GM18507 (cell line): ENCODE data around the gene FERD3L.

Experiments used
- DNase-seq: peaks from one replicate; pipeline ENCODE4 v3.0.0; 2011; ENCODE audit warnings: low read depth; ENCODE audit not compliant: insufficient read length; ENCODE audit errors: extremely low spot score
- FAIRE-seq: peaks from 2 replicates; lab custom pipeline; 2011; peaks lifted over from hg19 to GRCh38; lab: Jason Lieb, UNC

Gene FERD3L

DNA sequence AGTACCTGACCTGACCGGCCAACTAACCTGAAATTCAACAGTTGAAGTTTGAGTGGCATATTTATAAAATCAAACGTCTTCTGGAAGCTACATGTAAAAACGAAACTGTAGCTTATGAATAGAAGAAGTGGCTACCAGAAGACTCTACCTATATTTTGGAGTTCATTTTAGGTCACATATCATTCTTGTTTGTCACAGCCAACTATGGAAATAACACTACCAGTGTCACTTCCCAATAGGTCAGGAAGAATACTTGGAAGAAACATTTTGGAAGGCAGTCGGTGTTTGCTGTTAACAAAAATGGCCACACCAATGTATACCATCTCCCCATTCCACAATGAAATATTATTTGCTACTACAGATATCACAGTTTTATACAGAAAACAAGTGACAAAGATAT is 40.4 kb downstream of the FERD3L start:
- FAIRE-seq (no peak), DNase-seq (no peak)

DNA sequence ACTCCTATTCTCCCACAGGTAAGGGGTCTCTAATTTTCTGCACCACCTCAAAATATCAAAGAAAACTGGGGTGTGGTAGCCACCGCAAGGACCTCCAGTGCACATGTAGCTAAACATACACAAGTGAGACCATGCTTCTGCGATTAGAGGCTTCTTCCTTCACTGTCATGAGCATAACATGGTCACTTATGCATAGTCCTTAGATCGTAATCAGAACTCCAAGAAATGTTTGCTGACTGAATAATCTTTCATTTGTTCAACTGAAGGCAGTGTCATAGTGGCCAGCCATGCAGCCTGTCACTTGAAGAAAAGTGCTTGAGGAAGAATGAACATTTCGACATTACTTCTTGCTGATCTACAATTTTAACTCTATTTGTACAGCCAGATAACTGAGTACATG is 42.3 kb downstream of the FERD3L start:
- FAIRE-seq (no peak), DNase-seq (no peak)

DNA sequence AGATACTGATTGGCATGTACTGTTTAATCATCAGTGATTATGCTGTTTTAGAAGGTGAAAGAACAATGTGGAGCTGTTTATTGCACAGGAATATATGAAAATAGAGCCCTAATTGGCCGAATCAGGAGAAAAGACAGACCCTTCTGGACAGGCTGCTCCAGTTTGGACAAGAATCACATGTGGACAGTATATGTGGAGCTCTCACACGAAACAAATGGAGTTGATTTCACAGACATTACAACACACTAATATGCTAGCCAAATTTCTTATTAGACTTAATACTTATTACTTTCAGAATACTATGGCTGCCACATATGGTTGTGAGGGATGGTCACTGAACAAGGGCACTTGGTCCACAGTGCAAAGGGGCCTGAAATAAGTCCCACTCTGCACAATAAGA is 43.3 kb downstream of the FERD3L start:
- DNase-seq (no peak), FAIRE-seq (no peak)

DNA sequence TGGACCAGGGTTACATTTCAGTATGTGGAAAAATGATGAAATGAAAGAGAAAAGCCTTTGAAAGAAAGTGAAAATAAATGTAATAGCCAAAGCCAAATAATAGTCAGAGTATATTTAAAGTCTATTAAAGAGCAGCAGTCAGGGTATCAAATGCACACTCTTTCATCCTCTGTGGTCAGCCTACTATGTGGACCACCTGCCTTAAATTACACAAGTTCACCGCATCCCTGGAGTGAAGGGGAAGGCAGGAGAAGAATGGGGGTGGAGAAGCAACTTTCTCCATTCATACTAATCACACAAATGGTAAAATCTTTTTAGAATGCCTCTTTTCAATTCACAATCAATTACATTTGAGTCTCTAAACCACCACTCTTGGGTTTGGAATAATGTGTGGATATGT is 43.7 kb downstream of the FERD3L start:
- FAIRE-seq (no peak), DNase-seq (no peak)

DNA sequence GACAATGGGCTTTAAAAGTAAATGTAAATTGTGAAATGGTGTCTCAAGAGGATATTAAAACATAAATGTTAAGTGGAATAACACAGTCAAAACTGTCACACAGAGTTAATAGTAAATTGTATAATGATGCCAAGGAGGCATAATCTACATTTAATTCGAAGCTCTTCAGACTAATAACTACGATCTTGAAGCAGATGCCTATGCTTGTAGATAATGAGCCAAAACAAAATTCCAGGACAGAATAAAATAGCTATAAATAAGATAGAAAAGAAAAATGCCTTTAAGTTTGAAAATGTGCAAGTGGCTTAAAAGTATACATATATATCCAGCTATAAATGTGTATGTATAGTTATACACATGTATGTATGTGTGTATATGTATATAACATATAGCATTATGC is 45.3 kb downstream of the FERD3L start:
- FAIRE-seq (no peak), DNase-seq (no peak)

DNA sequence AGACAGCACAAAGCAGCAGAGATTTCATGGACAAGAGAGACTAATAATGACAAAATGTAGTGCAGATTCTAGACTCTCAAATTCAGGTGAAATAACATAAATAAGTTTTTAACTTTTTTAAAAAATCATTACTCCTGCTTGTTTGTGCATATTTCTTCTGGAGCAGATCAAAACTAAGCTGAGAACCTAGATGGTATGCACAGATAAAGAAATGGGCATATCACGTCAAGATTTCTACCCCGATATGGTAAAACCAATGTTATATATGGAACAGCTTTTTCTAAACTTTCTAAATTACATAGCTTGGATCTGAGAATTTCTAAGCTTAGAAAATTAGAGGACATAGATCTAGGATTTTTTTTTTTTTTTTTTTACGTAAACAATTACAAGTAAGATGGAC is 46.0 kb downstream of the FERD3L start:
- DNase-seq (no peak), FAIRE-seq (no peak)

DNA sequence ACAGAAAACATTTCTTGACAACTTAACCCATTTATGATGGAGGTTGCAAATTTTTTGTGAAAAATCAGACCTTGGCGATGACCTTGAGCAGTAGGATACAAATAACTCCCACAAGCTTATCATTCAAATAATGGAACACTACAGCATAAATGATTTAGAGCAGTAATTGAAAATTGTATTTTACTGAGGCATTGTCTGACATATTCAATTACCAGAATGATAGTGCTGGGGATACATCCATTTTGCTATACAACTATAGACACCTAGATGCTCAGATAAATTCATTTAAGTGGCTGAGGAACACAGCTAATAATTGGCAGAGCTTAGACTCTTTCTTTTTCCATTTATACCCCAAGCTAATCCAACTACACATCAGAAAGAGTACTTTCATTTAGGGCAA is 46.7 kb downstream of the FERD3L start:
- FAIRE-seq, result no peak
- DNase-seq, result no peak

DNA sequence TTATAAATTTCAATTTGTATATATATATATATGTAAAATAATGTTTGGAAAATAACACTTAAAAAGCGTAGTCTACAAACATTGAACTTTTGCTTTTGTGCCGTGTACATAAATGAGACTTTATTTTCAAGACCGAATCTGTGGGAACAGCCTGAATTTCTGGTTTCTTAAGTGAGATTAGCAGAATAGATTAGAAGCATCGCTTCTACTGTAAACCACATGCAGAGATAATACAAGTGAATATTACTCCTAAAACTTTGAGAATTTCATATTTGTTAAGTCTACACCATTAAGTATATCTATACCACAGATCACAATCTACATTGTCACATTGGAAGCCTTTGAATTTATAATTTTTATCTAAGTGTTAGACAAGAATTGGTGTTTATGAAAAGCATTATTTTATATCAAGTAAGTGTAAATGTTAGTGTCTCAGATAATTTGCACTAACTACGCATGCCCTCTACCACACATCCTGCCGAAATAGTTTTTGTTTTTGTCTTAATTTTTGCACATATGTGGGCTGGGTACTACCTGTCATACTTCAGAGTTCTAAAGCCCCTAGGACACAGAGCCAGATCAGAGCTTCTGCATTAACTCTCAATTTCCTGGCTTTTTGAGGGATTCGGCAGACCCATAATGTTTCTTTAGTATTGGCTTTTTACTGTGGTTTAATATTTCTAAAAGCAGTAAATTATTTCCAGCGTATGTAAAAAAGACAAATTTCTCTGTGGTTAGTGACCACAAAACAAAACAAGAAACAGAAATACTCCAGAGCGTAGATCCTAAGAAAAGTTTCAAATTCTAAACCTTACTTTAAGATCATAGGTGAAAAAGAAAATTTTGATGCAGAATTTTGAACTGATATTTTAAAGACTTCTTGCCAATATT is 47.8 kb downstream of the FERD3L start:
- DNase-seq, result no peak
- no peak for FAIRE-seq

DNA sequence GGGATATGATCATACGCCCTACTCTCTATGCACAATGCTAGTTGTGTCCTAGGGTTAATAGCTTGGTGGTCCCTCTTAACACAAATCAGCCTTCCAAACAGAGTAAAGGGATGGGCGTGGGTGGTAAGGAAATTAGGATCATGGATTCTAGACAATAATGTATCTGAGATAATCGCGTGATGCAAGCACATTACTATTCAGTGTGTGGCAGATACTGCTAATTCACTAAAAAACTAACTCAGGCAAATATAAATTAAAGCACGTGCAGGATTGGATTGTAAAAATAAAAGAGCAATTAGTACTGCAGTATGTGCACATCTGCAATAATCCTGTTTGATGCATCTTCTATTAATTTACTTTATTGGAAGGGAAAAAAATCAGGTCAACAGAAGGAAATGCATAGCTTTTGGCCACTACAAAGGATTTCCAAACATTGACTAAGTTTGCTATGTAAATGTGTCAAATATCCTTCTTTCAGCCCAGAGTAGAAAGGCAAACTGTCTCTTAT is 49.8 kb downstream of the FERD3L start:
- DNase-seq (no peak), FAIRE-seq (no peak)
